OCI-LY3 (cell line): ENCODE data around the gene ADARB1.
"Not testable (repeated sequence)": the region's sequence is repeated elsewhere in the genome, so short reads cannot be mapped to it uniquely, and the experiment has no call there.

ENCODE experiments used
- H2AFZ ChIP-seq: fragments of 200-600, 300-600 bp; shearing (Covaris generic); 2 replicates; pipeline ENCODE4 v1.6.0; 2014; ENCODE audit warnings: antibody characterized with exemption, low read depth, low read length
- H3K27ac ChIP-seq: fragments of 200-600, 300-600 bp; sonication (generic); 2 replicates; pipeline ENCODE4 v1.5.1; 2014; ENCODE audit warnings: mild to moderate bottlenecking, low read length, moderate library complexity, mixed read lengths
- H3K27me3 ChIP-seq: fragments of 200-600, 300-600 bp; sonication (generic); 2 replicates; pipeline ENCODE4 v1.6.1; 2014; ENCODE audit warnings: low read depth, low read length, mixed read lengths
- H3K36me3 ChIP-seq: fragments of 200-600, 300-600 bp; sonication (generic); replicated peaks from 2 replicates; pipeline ENCODE3; 2014; ENCODE audit warnings: low read depth, low read length, mixed read lengths
- H3K4me1 ChIP-seq: fragments of 300-600, 200-600 bp; sonication (generic); 2 replicates; pipeline ENCODE4 v1.6.1; 2014; ENCODE audit warnings: low read length, mixed read lengths
- H3K4me2 ChIP-seq: fragments of 200-600, 300-600 bp; sonication (generic); 2 replicates; pipeline ENCODE4 v1.6.1; 2014; ENCODE audit warnings: low read length, mixed read lengths
- H3K4me3 ChIP-seq: fragments of 300-600, 200-600 bp; sonication (generic); 2 replicates; pipeline ENCODE4 v1.5.1; 2014; ENCODE audit warnings: antibody characterized with exemption, mild to moderate bottlenecking, low read length, moderate library complexity
- H3K79me2 ChIP-seq: fragments of 300-600, 200-600 bp; shearing (Covaris generic); 2 replicates; pipeline ENCODE4 v1.6.1; 2014; ENCODE audit warnings: mild to moderate bottlenecking, low read length, mixed read lengths
- H3K9ac ChIP-seq: fragments of 300-600, 200-600 bp; shearing (Covaris generic); 2 replicates; pipeline ENCODE4 v1.6.0; 2014; ENCODE audit warnings: mild to moderate bottlenecking, low read length, moderate library complexity
- H3K9me3 ChIP-seq: fragments of 200-600, 300-600 bp; shearing (Covaris generic); 2 replicates; pipeline ENCODE4 v1.6.1; 2014; ENCODE audit warnings: low read length, mixed read lengths; ENCODE audit not compliant: insufficient read depth
- H4K20me1 ChIP-seq: fragments of 200-600, 300-600 bp; sonication (generic); 2 replicates; pipeline ENCODE4 v1.6.1; 2016; ENCODE audit warnings: low read length, mixed read lengths; ENCODE audit not compliant: insufficient read depth
- EZH2phosphoT487 ChIP-seq: fragments of 200-600 bp; shearing (Covaris generic); IDR thresholded peaks from 2 replicates; pipeline ENCODE4 v1.6.1; 2018; ENCODE audit warnings: antibody characterized with exemption, mixed run types, low read depth
- TF ChIP-seq, protein P1 (sequence below): fragments of 200-600, 300-600 bp; sonication (generic); IDR thresholded peaks from 2 replicates; pipeline ENCODE4 v1.5.1; 2014; ENCODE audit warnings: antibody characterized with exemption, low read length, low read depth

ADARB1 gene

DNA sequence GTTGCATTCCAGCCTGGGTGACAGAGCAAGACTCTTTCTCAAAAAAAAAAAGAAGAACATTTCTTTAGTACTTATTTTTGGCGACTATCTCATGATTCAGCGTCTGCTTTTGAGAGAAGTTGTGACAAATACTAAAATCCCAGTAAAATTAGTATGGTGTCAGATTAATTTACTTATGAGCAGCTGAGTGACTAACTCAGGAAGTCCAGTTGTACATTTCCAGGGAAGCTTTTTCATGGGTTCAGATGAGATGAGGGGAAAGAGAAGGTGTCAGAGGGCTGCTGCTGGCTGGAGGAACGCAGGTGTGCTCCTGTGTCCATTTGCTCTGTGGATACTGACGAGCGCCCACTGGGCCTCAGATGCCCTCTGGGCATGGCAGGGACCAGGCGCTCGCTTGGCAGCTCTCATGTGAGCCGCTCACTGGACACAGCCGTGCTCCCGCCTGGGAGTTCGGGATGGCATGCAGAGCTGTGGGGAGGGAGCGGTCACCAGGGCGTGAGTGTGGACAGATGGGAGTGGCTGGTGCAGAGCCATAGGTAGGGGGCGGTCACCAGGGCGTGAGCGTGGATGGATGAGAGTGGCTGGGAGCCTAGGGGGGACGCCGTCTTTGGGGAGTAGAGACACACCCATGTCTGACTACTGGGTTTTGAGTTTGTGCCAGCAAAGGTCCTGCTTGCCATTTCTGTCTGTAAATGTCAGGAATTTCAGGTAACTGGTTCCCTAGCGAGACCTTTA lies 55.0 kb downstream of the ADARB1 start:
- Histone ChIP-seq H3K27ac (no peak overlapping the region), H3K79me2 (no peaks in the 10 kb centered on the region), H2AFZ (no peak overlapping the region), H3K4me2 (no peak overlapping the region), H4K20me1 (no peaks in the 10 kb centered on the region), H3K4me1 (no peaks in the 10 kb centered on the region), H3K9ac (no peak overlapping the region), H3K27me3 (peaks cover 21% of the 10 kb centered on the region), H3K9me3 (no peaks in the 10 kb centered on the region), H3K4me3 (no peak overlapping the region), H3K36me3 (no peaks in the 10 kb centered on the region)
- TF ChIP-seq EZH2phosphoT487, result no peak
- TF ChIP-seq, protein P1, sequence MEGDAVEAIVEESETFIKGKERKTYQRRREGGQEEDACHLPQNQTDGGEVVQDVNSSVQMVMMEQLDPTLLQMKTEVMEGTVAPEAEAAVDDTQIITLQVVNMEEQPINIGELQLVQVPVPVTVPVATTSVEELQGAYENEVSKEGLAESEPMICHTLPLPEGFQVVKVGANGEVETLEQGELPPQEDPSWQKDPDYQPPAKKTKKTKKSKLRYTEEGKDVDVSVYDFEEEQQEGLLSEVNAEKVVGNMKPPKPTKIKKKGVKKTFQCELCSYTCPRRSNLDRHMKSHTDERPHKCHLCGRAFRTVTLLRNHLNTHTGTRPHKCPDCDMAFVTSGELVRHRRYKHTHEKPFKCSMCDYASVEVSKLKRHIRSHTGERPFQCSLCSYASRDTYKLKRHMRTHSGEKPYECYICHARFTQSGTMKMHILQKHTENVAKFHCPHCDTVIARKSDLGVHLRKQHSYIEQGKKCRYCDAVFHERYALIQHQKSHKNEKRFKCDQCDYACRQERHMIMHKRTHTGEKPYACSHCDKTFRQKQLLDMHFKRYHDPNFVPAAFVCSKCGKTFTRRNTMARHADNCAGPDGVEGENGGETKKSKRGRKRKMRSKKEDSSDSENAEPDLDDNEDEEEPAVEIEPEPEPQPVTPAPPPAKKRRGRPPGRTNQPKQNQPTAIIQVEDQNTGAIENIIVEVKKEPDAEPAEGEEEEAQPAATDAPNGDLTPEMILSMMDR, result no peak

DNA sequence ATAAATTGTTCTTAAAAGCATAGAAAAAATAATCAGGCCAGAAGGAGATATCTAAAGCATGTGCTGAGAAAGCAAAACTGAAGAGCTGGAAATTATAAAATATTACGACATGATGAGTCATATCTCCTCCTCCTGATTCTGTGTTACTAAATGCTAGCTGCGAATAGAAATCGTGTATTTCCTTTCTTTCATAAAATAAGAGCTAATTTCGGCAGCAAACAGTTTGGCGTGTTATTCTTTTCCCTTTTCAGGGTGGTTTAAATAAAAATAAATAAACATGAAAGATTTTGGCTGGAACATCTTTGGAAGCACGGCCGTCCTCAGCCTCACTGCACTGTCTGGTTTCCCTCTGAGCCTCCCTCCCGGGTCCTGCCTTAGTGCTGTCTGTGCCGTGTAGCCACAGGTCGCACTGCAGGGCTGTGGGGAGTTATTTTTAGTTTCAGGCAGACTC lies 56.0 kb downstream of the ADARB1 start:
- Histone ChIP-seq H3K27ac (no peak overlapping the region), H3K36me3 (no peaks in the 10 kb centered on the region), H3K79me2 (no peaks in the 10 kb centered on the region), H3K4me3 (no peak overlapping the region), H2AFZ (no peak overlapping the region), H3K4me1 (no peaks in the 10 kb centered on the region), H3K4me2 (no peak overlapping the region), H3K9ac (no peak overlapping the region), H4K20me1 (no peaks in the 10 kb centered on the region), H3K9me3 (no peaks in the 10 kb centered on the region), H3K27me3 (peaks cover 17% of the 10 kb centered on the region)
- TF ChIP-seq, protein P1, result no peak
- TF ChIP-seq EZH2phosphoT487, result no peak

DNA sequence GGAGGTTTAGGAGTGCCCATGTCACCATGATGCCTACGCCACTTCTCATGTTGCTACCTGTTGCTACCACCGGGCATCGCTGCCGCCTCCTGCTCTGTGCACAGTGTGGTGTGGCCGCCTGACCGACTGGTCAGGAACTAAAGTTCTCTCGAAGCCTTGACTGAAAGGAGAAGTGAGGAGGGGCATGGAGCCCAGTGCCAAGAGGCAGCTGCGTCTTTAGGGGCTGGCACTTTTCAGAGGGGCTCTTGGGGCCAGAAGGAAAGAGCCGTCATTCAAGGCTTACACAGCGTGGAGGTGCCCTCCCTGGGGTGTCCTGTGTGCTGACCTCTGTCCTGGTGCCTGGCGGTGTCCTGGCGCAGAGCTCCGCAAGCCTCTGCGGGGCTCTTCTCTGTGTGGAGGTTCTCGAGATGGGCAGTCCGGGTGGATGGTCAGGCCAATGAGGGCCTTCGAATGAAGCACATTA lies 57.2 kb downstream of the ADARB1 start:
- H3K9ac ChIP-seq, result no peak overlapping the region

DNA sequence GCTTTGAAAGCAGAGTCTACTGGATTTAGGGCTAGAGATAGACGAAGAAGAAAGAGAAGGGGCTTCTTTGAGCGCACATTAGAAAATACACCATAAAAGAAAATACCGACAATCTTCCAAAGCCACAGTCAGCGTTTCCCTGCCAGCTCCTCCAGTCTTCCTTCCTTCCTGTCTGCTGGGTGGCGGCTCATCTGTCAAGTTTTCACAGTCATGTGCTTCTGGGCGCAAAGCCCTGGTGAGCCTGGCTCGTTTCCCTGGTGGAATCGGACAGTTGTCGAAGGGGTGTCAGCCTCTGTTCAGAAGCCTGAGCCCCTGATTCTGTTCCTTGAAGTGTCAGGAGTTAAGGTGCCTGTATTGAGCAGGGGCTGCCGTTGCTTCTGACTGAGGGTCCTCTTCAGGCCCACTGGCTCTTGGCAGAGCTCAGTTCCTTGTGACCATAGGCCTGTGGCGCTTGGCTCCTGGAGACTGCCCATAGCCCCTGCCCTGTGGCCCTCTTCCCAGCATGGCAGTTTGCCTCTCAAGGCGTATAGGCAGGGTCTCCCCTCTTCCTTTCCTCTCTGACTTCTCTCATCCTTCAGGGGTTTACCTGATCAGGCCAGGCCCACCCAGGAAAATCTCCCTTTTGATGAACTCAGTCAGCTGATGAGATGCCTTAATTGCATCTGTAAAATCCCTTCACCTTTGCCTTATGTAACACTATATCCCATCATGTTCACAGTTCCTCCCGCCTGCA lies 58.6 kb downstream of the ADARB1 start:
- no peak overlapping the region for H3K4me2 ChIP-seq
- no peak for TF ChIP-seq EZH2phosphoT487
- TF ChIP-seq, protein P1, result no peak
- no peaks in the 10 kb centered on the region for H3K4me1 ChIP-seq
- H3K4me3 ChIP-seq, result no peak overlapping the region
- H3K27me3 ChIP-seq, result peaks cover 6% of the 10 kb centered on the region; the same call in 1 of the 2 replicates
- no peak overlapping the region for H2AFZ ChIP-seq
- no peak overlapping the region for H3K9ac ChIP-seq
- no peaks in the 10 kb centered on the region for H3K36me3 ChIP-seq
- no peaks in the 10 kb centered on the region for H4K20me1 ChIP-seq
- no peak overlapping the region for H3K27ac ChIP-seq
- H3K79me2 ChIP-seq, result no peaks in the 10 kb centered on the region
- no peaks in the 10 kb centered on the region for H3K9me3 ChIP-seq

More for the DNA sequence above, 57.2 kb downstream of the ADARB1 start:
- TF ChIP-seq EZH2phosphoT487, result no peak
- TF ChIP-seq, protein P1, result no peak
- H3K36me3 ChIP-seq, result no peaks in the 10 kb centered on the region
- no peak overlapping the region for H3K4me2 ChIP-seq
- no peak overlapping the region for H3K4me3 ChIP-seq
- no peaks in the 10 kb centered on the region for H3K79me2 ChIP-seq
- H3K27me3 ChIP-seq, result peaks cover 5% of the 10 kb centered on the region; the same call in 1 of the 2 replicates
- no peak overlapping the region for H2AFZ ChIP-seq
- no peaks in the 10 kb centered on the region for H4K20me1 ChIP-seq
- no peaks in the 10 kb centered on the region for H3K9me3 ChIP-seq
- no peaks in the 10 kb centered on the region for H3K4me1 ChIP-seq
- no peak overlapping the region for H3K27ac ChIP-seq

DNA sequence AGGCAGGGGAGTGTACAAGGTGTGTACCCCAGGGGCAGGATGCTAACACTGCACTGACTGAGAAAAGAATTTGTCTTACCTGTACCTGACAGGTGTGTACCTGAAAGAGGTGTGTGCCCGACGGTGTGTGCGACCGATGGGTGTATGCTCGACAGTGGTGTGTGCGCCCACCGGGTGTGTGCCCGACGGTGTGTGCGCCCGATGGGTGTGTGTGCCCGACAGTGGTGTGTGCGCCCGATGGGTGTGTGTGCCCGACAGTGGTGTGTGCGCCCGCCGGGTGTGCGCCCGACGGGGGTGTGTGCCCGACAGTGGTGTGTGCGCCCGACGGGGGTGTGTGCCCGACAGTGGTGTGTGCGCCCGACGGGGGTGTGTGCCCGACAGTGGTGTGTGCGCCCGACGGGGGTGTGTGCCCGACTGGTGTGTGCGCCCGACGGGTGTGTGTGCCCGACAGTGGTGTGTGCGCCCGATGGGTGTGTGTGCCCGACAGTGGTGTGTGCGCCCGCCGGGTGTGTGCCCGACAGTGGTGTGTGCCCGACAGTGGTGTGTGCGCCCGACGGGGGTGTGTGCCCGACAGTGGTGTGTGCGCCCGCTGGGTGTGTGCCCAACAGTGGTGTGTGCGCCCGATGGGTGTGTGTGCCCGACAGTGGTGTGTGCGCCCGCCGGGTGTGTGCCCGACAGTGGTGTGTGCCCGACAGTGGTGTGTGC lies 59.3 kb downstream of the ADARB1 start:
- not testable (repeated sequence) for H3K4me2 ChIP-seq, H3K9me3 ChIP-seq, H3K27ac ChIP-seq, H3K27me3 ChIP-seq, H3K4me3 ChIP-seq, H3K79me2 ChIP-seq, H4K20me1 ChIP-seq, H3K4me1 ChIP-seq, H2AFZ ChIP-seq, H3K9ac ChIP-seq, H3K36me3 ChIP-seq
